ENCODE measurements around the gene SLC22A3.

DNA sequence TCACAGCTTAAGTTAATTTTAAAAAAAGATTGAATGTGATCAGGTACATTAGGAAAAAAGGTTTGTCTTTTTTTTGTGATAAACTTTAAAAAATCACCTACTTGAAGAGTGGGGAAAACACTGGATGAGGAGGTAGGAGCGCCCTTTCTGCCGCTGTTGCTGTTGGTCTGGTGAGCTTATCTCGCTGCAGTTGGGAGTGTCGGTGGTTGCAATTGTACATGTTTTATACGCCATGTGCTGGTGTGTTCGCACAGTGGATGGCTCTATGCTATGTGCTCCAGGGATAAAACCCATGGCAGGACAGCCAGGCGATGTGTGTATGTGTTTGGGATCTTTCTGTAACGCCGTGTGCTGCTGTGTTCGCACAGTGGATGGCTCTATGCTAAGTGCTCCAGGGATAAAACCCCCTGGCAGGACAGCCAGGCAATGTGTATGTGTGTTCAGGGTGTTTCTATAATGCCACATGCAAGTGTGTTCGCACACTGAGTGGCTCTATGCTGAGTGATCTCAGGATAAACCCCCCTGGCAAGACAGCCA is 1.7 kb downstream of the SLC22A3 start:
- TF ChIP-seq, protein P1, sequence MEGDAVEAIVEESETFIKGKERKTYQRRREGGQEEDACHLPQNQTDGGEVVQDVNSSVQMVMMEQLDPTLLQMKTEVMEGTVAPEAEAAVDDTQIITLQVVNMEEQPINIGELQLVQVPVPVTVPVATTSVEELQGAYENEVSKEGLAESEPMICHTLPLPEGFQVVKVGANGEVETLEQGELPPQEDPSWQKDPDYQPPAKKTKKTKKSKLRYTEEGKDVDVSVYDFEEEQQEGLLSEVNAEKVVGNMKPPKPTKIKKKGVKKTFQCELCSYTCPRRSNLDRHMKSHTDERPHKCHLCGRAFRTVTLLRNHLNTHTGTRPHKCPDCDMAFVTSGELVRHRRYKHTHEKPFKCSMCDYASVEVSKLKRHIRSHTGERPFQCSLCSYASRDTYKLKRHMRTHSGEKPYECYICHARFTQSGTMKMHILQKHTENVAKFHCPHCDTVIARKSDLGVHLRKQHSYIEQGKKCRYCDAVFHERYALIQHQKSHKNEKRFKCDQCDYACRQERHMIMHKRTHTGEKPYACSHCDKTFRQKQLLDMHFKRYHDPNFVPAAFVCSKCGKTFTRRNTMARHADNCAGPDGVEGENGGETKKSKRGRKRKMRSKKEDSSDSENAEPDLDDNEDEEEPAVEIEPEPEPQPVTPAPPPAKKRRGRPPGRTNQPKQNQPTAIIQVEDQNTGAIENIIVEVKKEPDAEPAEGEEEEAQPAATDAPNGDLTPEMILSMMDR (conservative IDR thresholded peaks at IDR 0.05), result no peak
- TF ChIP-seq ZFX (IDR thresholded peaks at IDR 0.05), result no peak
